Activated CD8-positive, alpha-beta memory T cell treated with anti-CD3 and anti-CD28 coated beads for 4 hours (primary cell): ENCODE measurements around the gene QRFP.

Source experiments
- DNase-seq, 2 donors: peaks; one replicate each; pipeline ENCODE4 v3.0.0-alpha.2; 2020; ENCODE audit warnings: low read depth in 2 of 2

QRFP gene

GRCh38 chr9:130933114-130934046 is 36.8 kb upstream of the QRFP start:
- no peak for DNase-seq

GRCh38 chr9:130932255-130933079 is 35.9 kb upstream of the QRFP start:
- no peak for DNase-seq

GRCh38 chr9:130931508-130932254 is 35.1 kb upstream of the QRFP start:
- no peak for DNase-seq

- DNase-seq = no peak
These were observed 34.3 kb upstream of the QRFP start for GRCh38 chr9:130930804-130931349.

- no peak for DNase-seq
These were observed 33.7 kb upstream of the QRFP start for GRCh38 chr9:130930132-130930803.

GRCh38 chr9:130929571-130930038 is 33.0 kb upstream of the QRFP start:
- no peak for DNase-seq

GRCh38 chr9:130927995-130928900 is 31.6 kb upstream of the QRFP start:
- no peak for DNase-seq

GRCh38 chr9:130927338-130927737 is 30.7 kb upstream of the QRFP start:
- DNase-seq = no peak

- DNase-seq = no peak
These were observed 28.6 kb upstream of the QRFP start for GRCh38 chr9:130925050-130925678.

- DNase-seq = no peak
These were observed 27.8 kb upstream of the QRFP start for GRCh38 chr9:130924448-130924788.

- DNase-seq = no peak
These were observed 27.2 kb upstream of the QRFP start for GRCh38 chr9:130923611-130924447.

- DNase-seq = no peak
These were observed 26.4 kb upstream of the QRFP start for GRCh38 chr9:130922893-130923610.

- DNase-seq = no peak
These were observed 25.6 kb upstream of the QRFP start for GRCh38 chr9:130921989-130922892.

GRCh38 chr9:130921300-130921988 is 24.8 kb upstream of the QRFP start:
- no peak for DNase-seq

- no peak for DNase-seq
These were observed 24.2 kb upstream of the QRFP start for GRCh38 chr9:130920762-130921299.

- no peak for DNase-seq
These were observed 23.6 kb upstream of the QRFP start for GRCh38 chr9:130920233-130920632.
